Astrocyte (in vitro differentiated cells and primary cell): ENCODE measurements around the gene AMDHD2.
"Not testable (repeated sequence)": the region's sequence is repeated elsewhere in the genome, so short reads cannot be mapped to it uniquely, and the experiment has no call there.

Source experiments
- EZH2 ChIP-seq: IDR thresholded peaks from 2 replicates; pipeline ENCODE4 v1.6.1; 2012; ENCODE audit warnings: mild to moderate bottlenecking, low read length, inconsistent platforms; ENCODE audit not compliant: insufficient read depth
- TF ChIP-seq, protein P1 (sequence below): IDR thresholded peaks from 2 replicates; pipeline ENCODE4 v1.5.1; 2011; ENCODE audit warnings: low read depth, mild to moderate bottlenecking, inconsistent platforms, low read length, moderate library complexity; ENCODE audit not compliant: insufficient read depth

DNA sequence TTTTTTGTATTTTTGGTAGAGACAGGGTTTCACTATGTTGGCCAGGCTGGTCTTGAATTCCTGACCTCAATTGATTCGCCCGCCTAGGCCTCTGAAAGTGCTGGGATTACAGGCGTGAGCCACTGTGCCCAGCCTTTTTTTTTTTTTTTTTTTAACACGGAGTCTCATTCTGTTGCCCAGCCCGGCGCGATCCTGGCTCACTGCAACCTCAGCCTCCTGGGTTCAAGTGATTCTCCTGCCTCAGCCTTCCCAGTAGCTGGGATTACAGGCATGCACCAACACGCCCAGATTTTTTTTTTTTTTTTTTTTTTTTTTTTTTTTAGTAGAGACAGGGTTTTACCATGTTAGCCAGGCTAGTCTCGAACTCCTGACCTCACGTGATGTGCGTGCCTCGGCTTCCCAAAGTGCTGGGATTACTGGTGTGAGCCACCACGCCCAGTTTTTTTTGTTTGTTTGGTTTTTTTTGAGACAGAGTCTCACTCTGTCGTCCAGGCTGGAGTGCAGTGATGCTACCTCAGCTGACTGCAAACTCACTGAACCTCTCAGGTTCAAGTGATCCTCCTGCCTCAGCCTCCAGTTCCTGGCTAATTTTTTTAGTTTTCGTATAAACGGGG lies 13.1 kb downstream of the AMDHD2 start:
- TF ChIP-seq EZH2 = not testable (repeated sequence)
- TF ChIP-seq, protein P1, sequence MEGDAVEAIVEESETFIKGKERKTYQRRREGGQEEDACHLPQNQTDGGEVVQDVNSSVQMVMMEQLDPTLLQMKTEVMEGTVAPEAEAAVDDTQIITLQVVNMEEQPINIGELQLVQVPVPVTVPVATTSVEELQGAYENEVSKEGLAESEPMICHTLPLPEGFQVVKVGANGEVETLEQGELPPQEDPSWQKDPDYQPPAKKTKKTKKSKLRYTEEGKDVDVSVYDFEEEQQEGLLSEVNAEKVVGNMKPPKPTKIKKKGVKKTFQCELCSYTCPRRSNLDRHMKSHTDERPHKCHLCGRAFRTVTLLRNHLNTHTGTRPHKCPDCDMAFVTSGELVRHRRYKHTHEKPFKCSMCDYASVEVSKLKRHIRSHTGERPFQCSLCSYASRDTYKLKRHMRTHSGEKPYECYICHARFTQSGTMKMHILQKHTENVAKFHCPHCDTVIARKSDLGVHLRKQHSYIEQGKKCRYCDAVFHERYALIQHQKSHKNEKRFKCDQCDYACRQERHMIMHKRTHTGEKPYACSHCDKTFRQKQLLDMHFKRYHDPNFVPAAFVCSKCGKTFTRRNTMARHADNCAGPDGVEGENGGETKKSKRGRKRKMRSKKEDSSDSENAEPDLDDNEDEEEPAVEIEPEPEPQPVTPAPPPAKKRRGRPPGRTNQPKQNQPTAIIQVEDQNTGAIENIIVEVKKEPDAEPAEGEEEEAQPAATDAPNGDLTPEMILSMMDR = not testable (repeated sequence)
